Cardiac muscle cell (in vitro differentiated cells and primary cell): ENCODE results near the gene SNRPF. TPM values are rescaled to one million over a fixed set of nuclear protein-coding genes. Genes with fewer than 3 reads are reported as not detected.
"Not testable (repeated sequence)": the region's sequence is repeated elsewhere in the genome, so short reads cannot be mapped to it uniquely, and the experiment has no call there.

Experiments
- DNase-seq, 2 donors: peaks; one replicate each; pipeline versions ENCODE4 v3.0.0 to v3.0.0-alpha.2; 2010 to 2017; ENCODE audit warnings: low read depth in 1 of 2, low spot score in 1 of 2
- H3K27ac ChIP-seq: fragments of 200-600 bp; sonication (generic); 2 replicates; pipeline ENCODE4 v1.5.1; 2016
- H3K27me3 ChIP-seq: fragments of 200-600 bp; sonication (generic); 2 replicates; pipeline ENCODE4 v1.6.0; 2016; ENCODE audit warnings: control low read depth
- H3K36me3 ChIP-seq: fragments of 200-600 bp; sonication (generic); 2 replicates; pipeline ENCODE4 v1.5.1; 2016; ENCODE audit warnings: control low read depth
- H3K4me1 ChIP-seq: fragments of 200-600 bp; sonication (generic); 2 replicates; pipeline ENCODE4 v1.8.1; 2017; ENCODE audit warnings: low read depth, mild to moderate bottlenecking, mixed run types
- H3K4me3 ChIP-seq: fragments of 200-600 bp; sonication (generic); 2 replicates; pipeline ENCODE4 v1.5.1; 2016; ENCODE audit warnings: mild to moderate bottlenecking
- H3K9me3 ChIP-seq: fragments of 200-600 bp; sonication (generic); 2 replicates; pipeline ENCODE4 v1.5.1; 2017; ENCODE audit warnings: low read depth, mild to moderate bottlenecking, control low read depth
- CTCF ChIP-seq: IDR thresholded peaks from 2 replicates; pipeline ENCODE4 v1.5.1; 2012; ENCODE audit warnings: low read depth, mild to moderate bottlenecking, low read length
- polyA plus RNA-seq: library from polyadenylated mRNA; unstranded; fragments of >200 nt; fragmentation: Nextera tagmentation; extraction: Ambion mirVana; gene quantifications from 2 replicates; pipeline ENCODE4 v1.2.1, GENCODE V29; 2016
- total RNA-seq: library from RNA; depleted of rRNA; stranded (reverse); fragments of >200 nt; gene quantifications from 2 replicates; pipeline ENCODE4 v1.2.3, GENCODE V29; 2016

The SNRPF gene
- total and polyA plus RNA-seq, 2 experiments from 2014 or later: 20.9 to 76.2 TPM

DNA sequence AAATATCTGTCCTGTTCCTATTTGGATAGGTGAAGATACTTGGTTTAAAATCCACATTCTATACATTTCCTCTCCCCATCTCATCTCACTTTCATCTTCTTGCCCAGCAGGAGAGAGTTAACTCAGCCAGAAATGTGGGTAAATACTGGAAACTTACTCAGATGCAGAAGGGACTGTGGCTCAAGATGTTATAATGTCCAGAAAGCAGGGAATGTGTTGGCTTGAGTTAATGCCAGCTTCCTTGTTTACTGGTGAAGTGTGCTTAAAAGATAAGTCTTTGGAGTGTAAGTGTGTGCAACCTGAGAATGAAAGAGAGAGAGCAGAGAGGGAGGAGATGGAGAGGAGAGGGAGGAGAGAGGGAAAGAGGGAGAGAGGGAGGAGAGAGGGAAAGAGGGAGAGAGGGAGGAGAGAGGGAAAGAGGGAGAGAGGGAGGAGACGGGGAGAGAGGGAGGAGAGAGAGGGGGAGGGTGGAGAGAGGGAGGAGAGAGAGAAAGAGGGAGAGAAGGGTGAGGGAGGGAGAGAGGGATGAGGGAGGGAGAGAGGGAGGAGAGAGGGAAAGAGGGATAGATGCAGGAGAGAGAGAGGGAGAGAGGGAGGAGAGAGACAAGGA is 22.0 kb upstream of the SNRPF start:
- no peak overlapping the region for H3K27ac ChIP-seq
- H3K4me3 ChIP-seq: no peak overlapping the region
- H3K36me3 ChIP-seq: no peaks in the 10 kb centered on the region
- no peaks in the 10 kb centered on the region for H3K9me3 ChIP-seq
- H3K4me1 ChIP-seq: no peaks in the 10 kb centered on the region
- peak in 1 of 2 donors; percentile 62 for DNase-seq
- peaks cover 22% of the 10 kb centered on the region for H3K27me3 ChIP-seq
- TF ChIP-seq CTCF: no peak

- no peaks in the 10 kb centered on the region for H3K36me3 ChIP-seq
- H3K4me1 ChIP-seq: no peaks in the 10 kb centered on the region
- H3K27ac ChIP-seq: no peak overlapping the region
- H3K27me3 ChIP-seq: peaks cover 22% of the 10 kb centered on the region
- TF ChIP-seq CTCF: no peak
- DNase-seq: no peak
- no peaks in the 10 kb centered on the region for H3K9me3 ChIP-seq
- H3K4me3 ChIP-seq: no peak overlapping the region
Measured at GRCh38 chr12:95837240-95838038, 21.3 kb upstream of the SNRPF start.

DNA sequence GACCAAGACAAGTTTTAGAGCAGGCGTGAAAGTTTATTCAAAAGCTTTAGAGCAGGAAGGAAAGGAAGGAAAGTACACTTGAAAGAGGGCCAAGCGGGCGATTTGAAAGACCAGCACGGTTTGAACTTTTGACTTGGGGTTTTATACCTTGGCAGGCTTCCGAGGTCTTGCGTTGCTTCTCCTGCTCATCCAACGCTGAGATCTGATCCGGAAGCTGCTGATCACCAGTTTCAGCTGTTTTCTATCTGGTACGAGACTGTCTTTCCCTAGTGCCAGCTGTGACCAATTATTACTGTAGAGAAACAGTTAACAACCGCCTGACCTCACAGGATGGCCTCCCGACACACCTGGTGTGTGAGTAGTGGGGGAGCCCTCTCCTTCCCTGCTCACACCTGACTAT is 20.6 kb upstream of the SNRPF start:
- H3K27me3 ChIP-seq: peaks cover 19% of the 10 kb centered on the region
- no peaks in the 10 kb centered on the region for H3K9me3 ChIP-seq
- no peak for TF ChIP-seq CTCF
- peak in 1 of 2 donors; percentile 78 for DNase-seq
- no peaks in the 10 kb centered on the region for H3K36me3 ChIP-seq
- H3K4me1 ChIP-seq: no peaks in the 10 kb centered on the region
- no peak overlapping the region for H3K27ac ChIP-seq
- H3K4me3 ChIP-seq: no peak overlapping the region

GRCh38 chr12:95842426-95842825 is 16.3 kb upstream of the SNRPF start:
- not testable (repeated sequence) for H3K9me3 ChIP-seq, H3K27me3 ChIP-seq, H3K36me3 ChIP-seq, H3K27ac ChIP-seq, H3K4me3 ChIP-seq, H3K4me1 ChIP-seq
- peak in 1 of 2 donors; percentile 8 for DNase-seq

DNA sequence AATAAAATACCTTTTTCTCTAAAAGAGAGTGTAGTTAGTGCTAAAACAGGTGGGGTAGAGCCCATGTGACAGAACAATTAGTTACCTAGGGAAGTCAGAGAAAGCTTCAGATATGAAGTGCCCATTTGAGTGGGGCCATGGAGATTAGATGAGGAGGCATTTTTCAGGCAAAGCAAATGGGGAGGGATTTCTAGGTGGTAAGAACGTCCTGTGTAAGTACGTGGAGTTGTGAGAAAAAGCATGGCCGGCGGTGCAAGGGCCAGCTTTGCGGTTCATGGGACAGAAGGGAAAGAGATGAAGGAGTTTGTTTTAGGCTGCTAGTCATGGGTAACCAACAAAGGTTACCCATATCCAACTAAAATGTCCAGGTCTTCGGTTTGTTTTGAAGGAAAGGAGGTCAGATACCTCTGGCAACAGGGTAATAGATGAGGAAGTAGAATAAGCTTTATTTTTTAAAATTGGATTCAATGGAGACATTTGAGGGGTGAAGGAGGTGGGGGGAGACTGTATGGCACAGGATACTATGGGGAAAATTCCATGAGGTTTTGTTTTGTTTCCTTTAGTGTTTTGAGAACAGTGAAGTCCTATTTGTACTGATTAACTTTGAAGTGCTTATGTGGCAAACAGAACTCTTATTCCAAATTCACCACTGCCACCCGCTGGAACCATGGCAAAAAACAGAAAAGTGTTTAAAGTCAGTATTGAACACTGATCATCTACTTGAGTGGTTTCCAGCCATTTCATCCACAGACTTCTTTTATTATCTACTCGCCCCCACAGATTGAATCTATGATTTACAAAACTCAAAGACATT is 10.0 kb upstream of the SNRPF start:
- Histone ChIP-seq H3K27me3 (no peaks in the 10 kb centered on the region), H3K27ac (no peak overlapping the region), H3K4me3 (no peak overlapping the region), H3K36me3 (no peaks in the 10 kb centered on the region), H3K9me3 (no peaks in the 10 kb centered on the region), H3K4me1 (no peaks in the 10 kb centered on the region)
- DNase-seq: peak in 1 of 2 donors; percentile 61
- peak; percentile 38 for TF ChIP-seq CTCF
